ENCODE data around the gene CD86. TPM values are rescaled to one million over a fixed set of nuclear protein-coding genes. Genes with fewer than 3 reads are reported as not detected.

CD86 gene
- total and polyA plus RNA-seq, 10 donors, result 9.8 to 41.8 (median 25.3) TPM

DNA sequence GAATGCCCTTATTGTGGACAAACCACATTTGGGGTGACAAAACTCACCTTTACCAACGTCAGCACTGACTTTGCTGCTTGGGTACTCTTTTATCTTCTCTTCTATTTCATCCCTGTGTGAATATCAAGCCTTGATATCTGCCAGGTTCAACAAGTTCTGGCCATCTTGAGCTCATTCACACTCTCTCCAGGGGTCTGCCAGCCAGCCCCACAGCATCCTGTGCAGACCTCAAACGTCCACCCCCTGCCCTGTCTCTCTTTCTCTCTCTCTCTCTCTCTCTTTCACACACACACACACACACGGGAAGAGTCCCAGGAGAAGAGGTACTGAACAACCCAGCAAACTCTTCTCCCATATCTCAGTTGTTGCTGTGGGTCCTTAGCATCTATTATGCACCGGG is 43.8 kb upstream of the CD86 start:
- TF ChIP-seq POLR2A (IDR thresholded peaks at IDR 0.05), result no peak
- TF ChIP-seq, protein P1, sequence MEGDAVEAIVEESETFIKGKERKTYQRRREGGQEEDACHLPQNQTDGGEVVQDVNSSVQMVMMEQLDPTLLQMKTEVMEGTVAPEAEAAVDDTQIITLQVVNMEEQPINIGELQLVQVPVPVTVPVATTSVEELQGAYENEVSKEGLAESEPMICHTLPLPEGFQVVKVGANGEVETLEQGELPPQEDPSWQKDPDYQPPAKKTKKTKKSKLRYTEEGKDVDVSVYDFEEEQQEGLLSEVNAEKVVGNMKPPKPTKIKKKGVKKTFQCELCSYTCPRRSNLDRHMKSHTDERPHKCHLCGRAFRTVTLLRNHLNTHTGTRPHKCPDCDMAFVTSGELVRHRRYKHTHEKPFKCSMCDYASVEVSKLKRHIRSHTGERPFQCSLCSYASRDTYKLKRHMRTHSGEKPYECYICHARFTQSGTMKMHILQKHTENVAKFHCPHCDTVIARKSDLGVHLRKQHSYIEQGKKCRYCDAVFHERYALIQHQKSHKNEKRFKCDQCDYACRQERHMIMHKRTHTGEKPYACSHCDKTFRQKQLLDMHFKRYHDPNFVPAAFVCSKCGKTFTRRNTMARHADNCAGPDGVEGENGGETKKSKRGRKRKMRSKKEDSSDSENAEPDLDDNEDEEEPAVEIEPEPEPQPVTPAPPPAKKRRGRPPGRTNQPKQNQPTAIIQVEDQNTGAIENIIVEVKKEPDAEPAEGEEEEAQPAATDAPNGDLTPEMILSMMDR (IDR thresholded peaks at IDR 0.05 in 8 of 11, conservative IDR thresholded peaks at IDR 0.05 in 3 of 11), result no peak
- TF ChIP-seq POLR2AphosphoS5 (IDR thresholded peaks at IDR 0.05), result no peak
- 46 to 68% (median 64%) methylated on average over 4 of the region's 4 CpGs for WGBS, 5 donors
- Histone ChIP-seq H3K4me3 (no peak overlapping the region), H3K9me3 (no peaks in the 10 kb centered on the region), H3K4me1 (peaks cover 0 to 9% (median 0%) of the 10 kb centered on the region in 6 donors), H3K27me3 (replicated peaks in 1 of 7) (no peaks in the 10 kb centered on the region), H3K27ac (no peak overlapping the region), H3K36me3 (no peaks in the 10 kb centered on the region)
- intact Hi-C loops (cut with DNase I; ENCODE audit: low total_unique reads), result no loop called here
- no peak for DNase-seq

GRCh38 chr3:122012821-122013220 is 42.3 kb upstream of the CD86 start:
- DNase-seq, result no peak
- intact Hi-C loops (cut with DNase I; ENCODE audit: low total_unique reads), result no loop called here
- H3K4me1 ChIP-seq, result peaks cover 0 to 9% (median 0%) of the 10 kb centered on the region in 6 donors
- H3K36me3 ChIP-seq, result no peaks in the 10 kb centered on the region
- 50 to 69% (median 65%) methylated on average over 1 of the region's 1 CpG for WGBS, 5 donors
- no peak overlapping the region for H3K27ac ChIP-seq
- no peaks in the 10 kb centered on the region for H3K27me3 ChIP-seq (replicated peaks in 1 of 7)
- H3K9me3 ChIP-seq, result no peaks in the 10 kb centered on the region
- H3K4me3 ChIP-seq, result no peak overlapping the region
- TF ChIP-seq POLR2AphosphoS5 (IDR thresholded peaks at IDR 0.05), result no peak
- TF ChIP-seq POLR2A (IDR thresholded peaks at IDR 0.05), result no peak

GRCh38 chr3:122013448-122013925 is 41.7 kb upstream of the CD86 start:
- Histone ChIP-seq H3K4me3 (no peak overlapping the region), H3K36me3 (no peaks in the 10 kb centered on the region), H3K27me3 (replicated peaks in 1 of 7) (no peaks in the 10 kb centered on the region), H3K9me3 (no peaks in the 10 kb centered on the region), H3K4me1 (peaks cover 0 to 9% (median 0%) of the 10 kb centered on the region in 6 donors), H3K27ac (no peak overlapping the region)
- TF ChIP-seq POLR2AphosphoS5 (IDR thresholded peaks at IDR 0.05) (no peak), POLR2A (IDR thresholded peaks at IDR 0.05) (no peak)
- TF ChIP-seq, protein P1 (IDR thresholded peaks at IDR 0.05 in 8 of 11, conservative IDR thresholded peaks at IDR 0.05 in 3 of 11), result no peak
- intact Hi-C loops (cut with DNase I; ENCODE audit: low total_unique reads), result no loop called here
- DNase-seq, result no peak
- WGBS, 5 donors, result 83 to 91% (median 88%) methylated on average over 5 of the region's 5 CpGs

DNA sequence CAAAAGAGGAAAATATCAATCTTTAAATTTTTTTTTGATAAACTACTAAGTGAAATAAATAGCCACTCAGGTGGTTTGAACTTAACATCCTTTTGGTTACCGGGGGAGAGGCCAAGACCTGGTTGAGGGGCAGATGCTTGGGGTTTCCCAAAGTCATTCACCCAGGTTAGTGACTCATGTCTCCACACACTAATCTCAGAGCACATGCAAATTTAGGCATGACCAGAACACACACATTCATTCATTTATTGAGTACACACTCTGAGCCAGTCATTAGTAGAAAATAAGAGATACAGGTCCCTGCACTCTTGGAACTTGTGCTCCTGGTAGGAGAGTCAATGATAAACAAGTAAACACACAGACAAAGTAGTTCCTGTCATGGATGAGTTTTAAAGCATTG is 40.4 kb upstream of the CD86 start:
- no peak for TF ChIP-seq POLR2A (IDR thresholded peaks at IDR 0.05)
- TF ChIP-seq, protein P1 (IDR thresholded peaks at IDR 0.05 in 8 of 11, conservative IDR thresholded peaks at IDR 0.05 in 3 of 11), result no peak
- no peak for TF ChIP-seq POLR2AphosphoS5 (IDR thresholded peaks at IDR 0.05)
- 39 to 75% (median 53%) methylated on average over 1 of the region's 1 CpG for WGBS, 5 donors
- no peaks in the 10 kb centered on the region for H3K9me3 ChIP-seq

GRCh38 chr3:122019493-122019892 is 35.7 kb upstream of the CD86 start:
- intact Hi-C loops (cut with DNase I; ENCODE audit: low total_unique reads), result no loop called here
- peaks cover 0 to 21% (median 9%) of the 10 kb centered on the region in 6 donors for H3K4me1 ChIP-seq
- TF ChIP-seq, protein P1 (IDR thresholded peaks at IDR 0.05 in 8 of 11, conservative IDR thresholded peaks at IDR 0.05 in 3 of 11), result no peak
- TF ChIP-seq POLR2AphosphoS5 (IDR thresholded peaks at IDR 0.05) (no peak), POLR2A (IDR thresholded peaks at IDR 0.05) (no peak)
- no peak overlapping the region for H3K27ac ChIP-seq
- no peak for DNase-seq
- no peaks in the 10 kb centered on the region for H3K36me3 ChIP-seq
- peaks cover 0 to 19% (median 9%) of the 10 kb centered on the region in 7 donors for H3K27me3 ChIP-seq (replicated peaks in 1 of 7)
- H3K4me3 ChIP-seq, result no peak overlapping the region
- no peaks in the 10 kb centered on the region for H3K9me3 ChIP-seq

More for the DNA sequence above, 40.4 kb upstream of the CD86 start:
- no peak for DNase-seq
- Histone ChIP-seq H3K36me3 (no peaks in the 10 kb centered on the region), H3K27me3 (replicated peaks in 1 of 7) (no peaks in the 10 kb centered on the region), H3K27ac (no peak overlapping the region), H3K4me1 (peaks cover 0 to 9% (median 0%) of the 10 kb centered on the region in 6 donors), H3K4me3 (no peak overlapping the region)
- intact Hi-C loops (cut with DNase I; ENCODE audit: low total_unique reads), result no loop called here

Data from spleen (tissue), 11 donors.